Measurements from ENCODE around the gene AFMID.

- TF ChIP-seq TEAD4 (CRISPR knock-in tag; IDR thresholded peaks at IDR 0.05) (no peak), MAX (CRISPR knock-in tag; IDR thresholded peaks at IDR 0.05) (no peak), CTCF (IDR thresholded peaks at IDR 0.05) (no peak), E2F1 (CRISPR knock-in tag; IDR thresholded peaks at IDR 0.05) (no peak), HMGXB4 (CRISPR knock-in tag; IDR thresholded peaks at IDR 0.05) (no peak), ZNF671 (CRISPR knock-in tag; IDR thresholded peaks at IDR 0.05) (no peak), CREM (CRISPR knock-in tag; IDR thresholded peaks at IDR 0.05) (no peak), AR (CRISPR knock-in tag; IDR thresholded peaks at IDR 0.05) (no peak), PREB (CRISPR knock-in tag; IDR thresholded peaks at IDR 0.05; ENCODE audit: borderline replicate concordance) (no peak), E2F4 (CRISPR knock-in tag; IDR thresholded peaks at IDR 0.05; ENCODE audit: borderline replicate concordance, low read depth) (no peak), ZBTB43 (CRISPR knock-in tag; IDR thresholded peaks at IDR 0.05) (no peak), ZNF138 (CRISPR knock-in tag; conservative IDR thresholded peaks at IDR 0.05) (no peak)
These were observed 40.3 kb downstream of the AFMID start for GRCh38 chr17:78227455-78227916.
